NCI-H1105 treated with DMSO at 0.1 percent for 48 hours (cell line): ENCODE measurements around the gene SLC6A7.

Experiments
- DNase-seq: peaks from one replicate; lab custom pipeline; 2025; lab: John Stamatoyannopoulos, UW

SLC6A7 gene

DNA sequence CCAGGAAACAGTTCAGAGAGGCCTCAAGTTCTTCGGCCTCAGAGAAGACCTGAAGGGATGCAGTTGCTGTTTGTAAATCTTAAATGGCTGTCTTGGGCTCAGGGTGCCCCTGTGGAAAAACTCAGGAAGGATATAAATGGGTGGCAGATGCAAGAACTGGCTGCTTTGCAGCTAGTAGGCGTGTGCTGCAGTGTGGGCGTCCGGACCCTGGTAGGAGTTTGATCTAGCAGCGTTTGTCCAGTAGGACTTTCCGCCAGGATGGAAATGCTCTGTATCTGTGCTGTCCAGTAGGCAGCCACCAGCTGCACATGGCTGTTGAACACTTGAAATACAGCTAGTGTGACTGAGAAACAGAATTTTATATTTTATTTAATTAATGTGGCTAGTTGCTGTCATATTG, 15.6 kb upstream of the SLC6A7 start:
- no peak for DNase-seq

DNA sequence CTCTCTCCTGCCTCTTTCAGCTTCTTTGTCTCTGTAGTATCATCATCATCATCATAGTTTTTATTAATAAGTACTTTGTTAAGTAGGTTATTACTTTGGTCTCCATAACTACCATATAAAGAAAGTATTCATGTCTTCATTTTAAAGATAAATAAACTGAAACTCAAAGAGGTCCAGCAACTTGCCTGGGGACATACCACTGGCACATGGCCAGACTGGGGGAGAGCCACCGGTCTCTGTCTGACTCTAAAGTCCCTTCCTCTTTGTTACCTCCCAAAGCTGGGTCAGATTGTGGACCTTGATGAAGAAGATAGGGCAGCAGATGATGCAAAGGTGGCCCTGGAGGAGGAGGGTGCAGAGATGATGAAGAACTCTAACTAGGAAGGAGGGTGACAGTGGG, 14.8 kb upstream of the SLC6A7 start:
- DNase-seq = no peak

DNA sequence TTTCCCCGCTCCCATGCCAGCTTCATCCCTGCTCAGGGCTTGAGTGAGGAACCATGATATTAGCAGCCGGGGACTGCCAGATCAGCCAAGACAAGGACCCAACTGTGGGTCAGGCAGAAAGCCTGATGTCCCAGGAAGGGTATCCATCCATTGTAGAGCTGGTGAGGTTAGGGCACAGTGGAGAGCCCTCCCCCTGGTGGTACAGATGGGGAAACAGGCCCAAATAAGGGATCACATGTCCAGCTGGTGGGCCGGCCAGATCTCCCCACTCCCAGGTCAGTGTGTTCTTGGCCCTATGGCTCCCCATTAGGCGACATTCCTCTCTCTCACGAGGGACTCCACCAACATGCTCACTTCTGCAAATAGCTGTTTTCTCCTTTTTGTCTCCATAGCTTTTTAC, 14.3 kb upstream of the SLC6A7 start:
- DNase-seq = no peak

DNA sequence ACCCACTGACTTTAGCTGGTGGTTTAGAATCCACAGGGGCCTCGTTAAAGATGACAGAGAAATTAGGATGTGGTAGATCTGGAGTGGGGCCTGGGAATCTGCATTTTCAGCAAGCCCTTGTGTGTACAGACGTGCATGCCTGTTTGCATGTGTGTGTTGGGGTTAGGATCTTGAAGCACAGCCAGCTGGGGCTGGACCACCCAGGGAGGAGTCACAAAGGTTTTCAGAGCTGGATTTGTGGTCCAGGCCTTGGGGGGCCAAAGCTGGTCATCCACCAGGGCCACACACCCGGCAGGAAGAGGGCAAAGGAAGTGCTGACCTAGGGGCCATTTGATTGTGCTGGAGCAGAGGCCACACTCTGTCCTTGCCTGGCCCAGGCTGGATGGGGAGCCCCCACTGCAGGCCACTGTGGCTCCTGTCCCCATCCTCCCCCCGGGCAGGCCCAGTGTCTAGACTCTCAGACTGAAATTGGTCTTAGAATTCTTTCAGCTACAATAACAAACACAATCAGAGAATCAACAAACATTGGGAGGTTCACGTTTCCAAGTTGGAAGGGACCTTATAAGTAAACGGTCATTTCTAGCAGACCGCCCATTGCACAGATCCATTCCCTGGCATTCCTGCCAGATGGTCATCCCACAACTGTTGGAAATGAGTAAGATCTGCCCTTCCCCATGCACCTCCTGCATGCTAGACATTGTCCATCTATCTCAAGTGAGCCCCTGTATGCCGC, 13.0 kb upstream of the SLC6A7 start:
- no peak for DNase-seq

DNA sequence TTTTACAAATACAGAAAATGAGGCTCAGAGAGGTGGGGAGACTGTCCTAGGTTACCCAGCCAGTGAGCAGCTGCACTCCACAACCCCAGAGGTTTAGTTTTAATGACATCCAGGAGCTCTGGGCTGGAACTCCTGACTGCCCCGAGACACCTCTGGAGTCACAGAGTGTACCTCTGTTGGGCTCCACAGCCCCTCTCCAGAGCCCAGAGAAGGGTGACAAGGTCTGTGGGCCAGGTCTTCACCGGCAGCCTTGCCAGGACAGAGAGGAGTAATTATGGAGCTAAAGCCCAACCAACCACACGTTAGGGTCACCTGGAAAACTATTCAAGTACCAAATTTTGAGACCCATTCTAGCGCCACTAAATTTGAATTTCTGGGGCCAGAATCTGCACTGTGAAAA, 12.1 kb upstream of the SLC6A7 start:
- DNase-seq = no peak

DNA sequence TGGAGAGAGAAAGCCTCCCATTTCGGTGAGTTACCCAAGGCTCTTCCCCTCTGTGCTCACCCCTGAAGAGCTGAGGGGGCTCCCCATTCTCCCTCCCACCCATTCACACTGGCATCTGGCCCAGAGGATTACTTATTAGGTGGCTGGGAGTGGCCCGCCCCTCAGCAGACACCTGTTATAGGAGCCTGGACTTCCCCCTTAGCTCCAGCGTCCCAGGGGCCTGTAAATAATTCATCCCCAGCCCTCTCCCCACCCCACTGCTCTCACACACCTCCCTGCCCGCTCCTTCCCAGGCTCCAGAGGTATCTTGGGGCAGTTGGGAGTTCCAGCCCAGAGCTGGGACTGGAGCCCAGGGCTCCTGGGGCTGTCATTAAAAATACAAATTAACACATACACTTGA, 11.6 kb upstream of the SLC6A7 start:
- DNase-seq = no peak

DNA sequence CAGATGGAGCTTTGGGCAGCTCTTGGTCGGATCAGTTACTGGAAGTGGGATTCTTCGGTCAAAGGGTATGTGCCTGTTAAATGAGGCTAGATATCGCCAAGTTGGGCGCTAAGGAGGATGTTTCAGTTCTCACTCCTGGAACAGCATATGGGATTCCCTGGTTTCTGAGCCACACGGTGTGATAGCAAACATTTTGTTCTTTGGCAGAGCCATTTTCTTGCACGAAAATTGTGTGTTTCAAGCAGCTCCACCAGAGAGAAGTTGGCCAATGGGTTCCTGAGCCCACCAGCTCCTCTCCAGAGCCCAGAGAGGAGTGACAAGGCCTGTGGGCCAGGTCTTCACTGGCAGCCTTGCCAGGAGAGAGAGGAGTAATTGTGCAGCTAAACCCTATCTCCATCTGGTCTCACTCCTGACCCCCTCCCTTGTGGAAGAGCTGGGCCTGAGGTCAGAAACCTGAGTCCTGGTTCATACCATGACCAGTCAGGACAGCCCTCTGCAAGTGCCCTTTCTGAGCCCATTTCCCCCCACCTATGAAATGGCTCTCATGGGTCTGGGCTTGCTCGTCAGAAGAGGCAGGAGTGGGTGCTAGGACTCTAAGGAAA, 10.7 kb upstream of the SLC6A7 start:
- no peak for DNase-seq

DNA sequence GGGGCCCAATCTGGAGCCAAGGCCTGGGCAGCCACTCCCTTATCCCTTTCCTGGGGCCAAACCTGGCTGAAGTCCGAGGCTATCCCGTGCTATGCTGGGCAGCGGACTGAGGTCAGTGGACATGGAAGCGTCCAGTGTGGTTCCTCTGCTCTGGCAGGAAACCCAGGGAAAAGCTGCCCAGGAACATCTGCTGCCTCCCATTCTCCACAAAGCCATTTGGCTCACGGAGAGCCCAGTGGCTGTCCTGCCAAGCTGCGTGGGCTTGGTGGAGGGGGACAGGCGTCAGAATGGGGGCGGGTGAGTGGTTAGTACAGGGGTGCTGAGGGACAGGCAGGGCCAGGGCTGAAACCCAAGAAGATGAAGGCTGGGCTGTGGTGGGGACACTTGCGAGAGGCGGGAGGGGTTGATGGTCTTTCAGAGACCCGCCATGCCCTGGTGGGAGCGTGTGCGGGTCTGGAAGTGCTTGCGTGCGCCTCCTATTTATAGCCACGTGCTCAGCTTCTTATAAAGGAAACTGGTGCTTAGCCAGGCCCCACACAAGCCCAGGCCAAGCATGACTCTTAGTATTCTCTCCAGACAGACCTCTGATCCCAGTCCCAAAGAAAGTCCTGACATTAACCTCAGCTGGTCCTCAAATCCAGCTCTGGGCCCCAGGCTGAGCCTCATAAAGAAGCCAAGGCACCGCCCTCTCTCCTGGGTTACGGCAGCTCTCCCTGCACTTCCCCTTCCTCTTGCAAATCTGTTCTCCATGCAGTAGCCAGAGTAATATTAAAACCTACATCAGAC, 9.4 kb upstream of the SLC6A7 start:
- no peak for DNase-seq

DNA sequence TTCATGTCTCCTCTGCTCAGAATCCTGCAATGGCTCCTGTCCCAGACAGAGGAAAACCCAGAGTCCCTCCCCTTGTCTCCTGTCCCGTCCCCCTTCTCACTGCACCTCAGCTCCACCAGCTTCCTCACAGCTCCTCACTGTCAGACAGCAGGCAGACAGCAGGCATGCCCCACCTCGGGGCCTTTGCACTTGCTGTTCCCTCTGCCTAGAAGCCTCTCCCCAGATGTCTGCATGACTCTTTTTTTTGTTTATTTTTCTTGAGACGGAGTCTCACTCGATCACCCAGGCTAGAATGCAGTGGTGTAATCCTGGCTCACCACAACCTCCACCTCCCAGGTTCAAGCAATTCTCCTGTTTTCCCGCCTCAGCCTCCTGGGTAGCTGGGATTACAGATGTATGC, 8.8 kb upstream of the SLC6A7 start:
- DNase-seq = no peak

DNA sequence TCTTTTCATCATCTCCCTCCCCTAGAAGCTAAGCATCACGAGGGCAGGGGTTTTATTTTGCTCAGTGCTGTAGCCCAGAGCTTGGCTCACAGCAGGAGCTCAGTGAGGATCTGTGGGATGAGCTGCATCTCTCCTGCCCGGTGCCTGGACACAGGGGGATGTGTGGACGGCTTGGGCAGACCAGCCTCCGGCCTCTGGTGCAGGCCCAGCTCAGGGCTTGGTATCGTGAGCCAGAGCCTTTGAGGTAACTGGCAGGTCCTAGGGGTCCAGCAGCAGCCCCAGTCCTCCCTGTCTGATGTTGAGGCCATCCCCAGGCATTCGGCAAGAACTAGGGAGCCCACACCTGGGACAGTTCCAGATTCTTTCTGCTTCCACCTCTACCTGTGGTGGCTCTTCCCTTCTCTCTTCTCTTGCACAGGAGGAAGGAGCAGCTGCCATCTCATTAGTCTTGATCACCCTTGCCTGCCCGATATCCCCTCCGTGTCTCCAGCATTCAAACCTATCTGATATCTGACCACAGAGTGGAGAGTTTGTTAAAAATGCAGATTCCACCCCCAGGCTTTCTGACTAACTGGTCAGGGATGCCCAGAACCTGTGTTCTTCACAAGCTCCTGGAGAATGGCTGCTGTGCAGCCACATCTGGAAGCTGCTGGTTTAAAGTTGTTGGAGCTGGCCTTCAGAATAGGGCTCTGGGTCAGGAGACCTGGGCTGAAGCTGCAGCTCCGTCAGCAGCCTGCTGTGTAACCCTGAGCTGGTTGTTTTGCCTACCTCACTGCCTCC, 7.9 kb upstream of the SLC6A7 start:
- DNase-seq = no peak

DNA sequence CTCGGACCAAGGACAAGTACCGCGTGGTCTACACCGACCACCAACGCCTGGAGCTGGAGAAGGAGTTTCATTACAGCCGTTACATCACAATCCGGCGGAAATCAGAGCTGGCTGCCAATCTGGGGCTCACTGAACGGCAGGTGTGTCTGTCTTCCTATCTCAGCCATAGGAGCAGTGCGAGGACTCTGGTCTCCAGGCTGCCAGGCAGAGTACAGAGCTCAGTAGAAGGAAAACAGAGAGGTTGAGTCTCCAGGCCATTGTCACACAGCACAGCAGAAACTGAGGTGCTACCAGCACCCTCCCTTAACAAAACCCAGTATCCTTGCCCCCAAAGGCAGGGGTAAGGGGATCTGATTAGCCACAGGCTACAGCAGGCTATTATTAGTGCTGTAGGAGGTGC, 7.1 kb upstream of the SLC6A7 start:
- no peak for DNase-seq

DNA sequence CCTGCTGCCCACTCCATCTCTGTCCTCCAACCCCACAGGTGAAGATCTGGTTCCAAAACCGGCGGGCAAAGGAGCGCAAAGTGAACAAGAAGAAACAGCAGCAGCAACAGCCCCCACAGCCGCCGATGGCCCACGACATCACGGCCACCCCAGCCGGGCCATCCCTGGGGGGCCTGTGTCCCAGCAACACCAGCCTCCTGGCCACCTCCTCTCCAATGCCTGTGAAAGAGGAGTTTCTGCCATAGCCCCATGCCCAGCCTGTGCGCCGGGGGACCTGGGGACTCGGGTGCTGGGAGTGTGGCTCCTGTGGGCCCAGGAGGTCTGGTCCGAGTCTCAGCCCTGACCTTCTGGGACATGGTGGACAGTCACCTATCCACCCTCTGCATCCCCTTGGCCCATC, 6.4 kb upstream of the SLC6A7 start:
- DNase-seq = no peak

DNA sequence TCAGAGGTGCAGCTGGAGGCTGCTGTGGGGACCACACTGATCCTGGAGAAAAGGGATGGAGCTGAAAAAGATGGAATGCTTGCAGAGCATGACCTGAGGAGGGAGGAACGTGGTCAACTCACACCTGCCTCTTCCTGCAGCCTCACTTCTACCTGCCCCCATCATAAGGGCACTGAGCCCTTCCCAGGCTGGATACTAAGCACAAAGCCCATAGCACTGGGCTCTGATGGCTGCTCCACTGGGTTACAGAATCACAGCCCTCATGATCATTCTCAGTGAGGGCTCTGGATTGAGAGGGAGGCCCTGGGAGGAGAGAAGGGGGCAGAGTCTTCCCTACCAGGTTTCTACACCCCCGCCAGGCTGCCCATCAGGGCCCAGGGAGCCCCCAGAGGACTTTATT, 5.9 kb upstream of the SLC6A7 start:
- no peak for DNase-seq

DNA sequence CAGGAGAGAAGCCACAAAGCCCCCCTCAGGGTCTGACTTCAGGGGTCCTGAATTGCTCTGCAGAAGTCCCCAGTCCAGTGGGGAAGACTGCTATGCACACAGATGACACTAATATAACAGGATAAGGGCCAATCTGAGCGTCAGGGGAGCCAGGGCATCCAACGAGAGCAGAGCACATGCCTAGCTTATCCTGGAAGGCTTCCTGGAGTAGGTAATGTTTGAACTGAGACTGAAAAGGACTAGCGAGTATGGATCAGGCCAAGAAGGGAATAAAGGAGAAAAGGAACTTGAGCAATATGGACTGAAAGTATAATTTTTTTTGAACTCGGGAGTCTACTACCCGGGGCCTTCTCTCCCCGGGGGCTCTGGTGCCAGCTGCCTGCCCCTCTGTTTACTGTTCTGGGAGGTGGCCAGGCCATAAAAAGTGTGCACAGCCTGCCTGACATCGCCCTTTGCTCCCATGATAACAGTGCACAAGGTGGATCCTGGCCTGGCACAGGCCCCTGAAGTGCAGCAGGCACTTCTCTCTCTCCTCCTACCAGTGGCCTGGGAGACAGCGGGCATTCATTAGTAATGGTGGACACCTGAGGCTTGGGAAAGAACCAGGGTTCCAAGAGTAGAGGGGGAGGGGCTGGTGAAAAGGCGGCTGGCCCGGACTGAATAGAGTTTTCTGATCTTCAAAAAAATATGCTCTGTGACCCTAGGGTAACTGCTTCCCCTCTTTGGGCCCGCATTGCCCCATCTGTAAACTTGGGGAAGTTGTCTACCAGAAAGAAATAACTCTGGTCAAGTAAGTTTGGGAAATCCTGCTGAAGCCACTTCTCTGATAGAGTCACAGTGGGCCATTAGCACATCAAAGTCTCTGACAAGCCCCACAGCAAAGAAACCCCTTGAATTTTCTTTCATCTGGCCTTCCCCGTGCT, 4.6 kb upstream of the SLC6A7 start:
- no peak for DNase-seq

DNA sequence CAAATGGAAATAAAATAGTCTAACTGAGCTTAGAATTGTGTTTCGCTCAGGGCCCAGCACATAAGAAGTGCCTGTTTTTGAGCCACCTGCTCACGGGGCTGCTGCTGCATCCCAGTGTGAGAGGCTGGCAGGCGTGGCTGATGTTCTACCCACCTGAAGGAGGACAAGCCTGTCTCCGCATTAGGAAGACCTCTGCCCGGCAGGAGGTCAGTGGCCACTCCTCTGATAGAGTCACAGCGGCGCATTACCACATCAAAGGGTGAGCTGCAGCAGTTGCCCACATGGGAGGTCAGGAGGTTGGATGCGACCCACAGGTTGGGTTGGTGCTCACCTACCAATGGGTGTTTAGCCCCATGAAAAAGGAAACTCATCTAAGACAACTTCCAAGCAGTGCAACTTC, 3.7 kb upstream of the SLC6A7 start:
- no peak for DNase-seq

DNA sequence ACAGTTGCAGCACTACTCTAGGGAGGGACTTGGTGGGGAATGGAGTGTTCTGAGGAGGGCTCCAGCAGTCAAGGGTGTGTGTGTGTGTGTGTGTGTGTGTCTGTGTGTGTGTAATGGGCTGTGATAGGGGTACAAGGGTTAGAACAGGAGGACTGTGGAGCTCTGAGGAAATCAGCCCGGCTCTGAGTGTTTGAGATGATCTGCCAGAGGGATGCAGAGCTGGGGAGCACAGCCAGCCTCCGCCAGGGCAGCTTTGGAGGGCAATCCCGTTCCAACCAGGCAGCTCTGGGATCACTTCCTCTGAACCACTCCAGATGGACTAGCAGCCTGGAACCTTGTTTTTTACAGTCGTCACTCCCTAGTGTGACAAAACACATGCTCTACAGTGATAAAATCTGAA, 3.0 kb upstream of the SLC6A7 start:
- DNase-seq = no peak

DNA sequence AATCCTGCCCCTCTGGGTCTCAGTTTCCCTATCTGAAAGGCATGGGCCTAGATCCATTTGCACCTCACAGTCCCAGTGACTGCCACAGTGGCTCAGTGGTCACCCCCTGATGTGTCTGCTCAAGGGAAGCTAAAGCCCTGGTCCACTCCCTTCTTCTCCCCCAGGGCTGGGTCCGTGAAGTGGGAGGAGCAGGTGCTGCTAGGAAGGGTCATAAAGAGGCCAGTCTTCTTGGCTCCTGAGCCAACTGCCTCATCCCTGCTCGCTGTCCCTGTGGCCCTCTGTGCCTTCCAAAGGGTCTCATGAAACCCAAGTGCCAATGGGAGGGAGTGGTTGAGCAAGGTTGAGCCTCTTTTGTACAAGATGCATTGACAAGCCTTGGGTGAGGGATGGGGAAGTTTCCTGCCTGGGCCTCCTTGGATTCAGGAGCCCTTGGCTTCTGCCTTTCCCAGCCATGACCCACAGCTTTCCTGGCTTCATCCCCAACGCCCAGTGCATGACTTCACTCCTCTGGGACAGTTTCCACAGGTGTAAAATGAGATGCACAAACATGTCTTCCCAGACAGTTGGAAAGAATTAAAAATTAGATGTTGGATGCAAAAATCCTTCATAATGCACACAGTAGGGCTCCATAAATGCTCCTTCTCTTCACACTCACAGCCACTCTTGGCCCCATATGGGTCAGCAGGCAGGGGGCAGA, 1.6 kb upstream of the SLC6A7 start:
- no peak for DNase-seq

DNA sequence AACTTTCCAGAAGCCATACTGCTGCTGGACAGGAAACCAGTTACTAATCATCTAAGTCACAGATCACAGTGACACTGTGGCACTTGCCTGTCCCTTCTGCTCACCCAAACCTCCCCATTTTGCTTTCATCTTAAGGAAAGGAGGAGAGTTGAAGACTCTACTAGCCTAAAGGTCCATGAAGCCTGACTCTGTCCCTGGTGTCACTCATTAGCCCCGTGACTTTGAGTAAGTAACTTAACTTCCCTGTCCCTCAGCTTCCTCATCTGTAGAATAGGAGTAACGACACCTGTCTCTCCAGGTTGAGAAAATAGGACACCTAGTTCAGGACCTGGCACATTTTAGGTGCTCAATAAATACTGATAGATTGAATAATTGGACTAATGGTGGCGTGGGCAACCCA, 536 bp upstream of the SLC6A7 start:
- no peak for DNase-seq

DNA sequence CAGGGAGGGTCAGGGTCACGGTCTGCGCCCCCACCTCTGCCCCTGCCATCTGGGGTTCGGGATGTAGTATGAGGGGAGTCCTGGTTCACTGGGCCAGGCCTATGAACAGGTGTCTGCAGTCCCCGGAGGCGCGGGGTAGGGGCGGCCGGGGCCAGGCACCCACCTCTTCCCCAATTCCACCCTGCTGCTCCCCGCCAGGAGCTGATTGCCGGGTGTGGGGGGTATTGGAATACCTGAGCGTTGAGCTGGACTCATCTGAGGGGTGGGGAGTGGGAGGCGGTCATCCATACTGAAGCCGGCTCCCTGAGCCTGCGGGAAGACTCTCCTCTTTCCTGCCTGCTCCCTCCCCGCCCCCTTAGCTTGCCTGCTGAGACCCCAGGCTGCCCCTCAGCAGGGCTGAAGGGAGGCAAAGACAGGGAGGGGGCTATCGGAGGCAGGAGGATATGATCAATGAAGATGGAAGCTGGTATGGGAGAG, 679 bp downstream of the SLC6A7 start:
- DNase-seq = no peak

DNA sequence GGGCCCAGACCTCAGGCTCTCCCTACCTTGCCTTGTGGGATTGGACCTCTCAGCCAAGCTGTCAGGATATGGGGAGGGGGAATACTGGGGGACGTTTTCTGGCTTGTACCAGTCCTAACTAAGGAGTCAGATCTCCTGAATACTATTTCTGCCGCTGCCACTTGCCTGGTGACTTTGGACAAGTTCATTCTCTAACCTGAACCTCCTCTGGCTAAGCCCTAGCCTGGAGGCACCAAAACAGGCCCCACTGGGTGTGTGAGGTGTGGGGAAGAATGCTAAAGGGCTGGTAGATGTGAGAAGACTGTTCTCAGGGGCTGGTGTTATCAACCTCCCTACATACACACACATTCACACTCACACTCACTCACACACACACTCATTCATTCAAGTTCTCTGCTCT, 1.1 kb downstream of the SLC6A7 start:
- DNase-seq = no peak

DNA sequence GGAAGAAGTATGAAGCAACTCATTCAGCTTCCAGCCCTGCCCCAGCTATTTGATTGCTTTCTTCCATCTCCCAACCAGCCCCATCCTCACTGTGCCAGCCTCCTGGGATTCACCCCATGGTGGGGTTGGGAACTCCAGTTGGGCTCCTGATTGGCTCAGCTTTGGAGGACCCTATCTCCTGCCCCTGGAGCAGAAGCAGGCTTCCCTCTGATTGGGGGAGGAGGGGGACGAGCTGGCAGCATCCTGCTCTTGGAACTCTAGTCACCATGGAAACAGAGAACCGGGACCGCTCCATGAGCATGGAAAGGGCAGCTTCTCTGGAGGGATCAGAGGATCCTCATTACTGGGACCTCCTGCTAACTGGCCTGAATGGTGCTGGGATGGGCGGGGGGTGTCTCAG, 2.6 kb downstream of the SLC6A7 start:
- DNase-seq = no peak
